OCI-LY7 (cell line): Measurements from ENCODE around the gene CCDC78. TPM values are rescaled to one million over a fixed set of nuclear protein-coding genes. Genes with fewer than 3 reads are reported as not detected.

Experiments
- BruUV-seq: library from RNA; stranded (reverse); fragments of 400-500 nt; replicated peaks from 2 replicates; lab custom pipeline; 2021; lab: Mats Ljungman, UMichigan
- CTCF ChIA-PET: fragments of 300-600 bp; sonication (Branson Sonifier 250); formaldehyde crosslinking; loops from one replicate; lab custom pipeline; 2022; ENCODE audit warnings: antibody characterized with exemption; ENCODE audit not compliant: unreplicated experiment; lab: Charles Lee
- POLR2A ChIA-PET: fragments of 300-600 bp; sonication (Branson Sonifier 250); formaldehyde crosslinking; loops from one replicate; lab custom pipeline; 2022; ENCODE audit warnings: antibody characterized with exemption; lab: Charles Lee
- DNase-seq: peaks from one replicate; pipeline ENCODE4 v3.0.0-alpha.2; 2015; ENCODE audit warnings: low spot score
- H2AFZ ChIP-seq: fragments of 200-600 bp; sonication (generic), shearing (Covaris generic); 2 replicates; pipeline ENCODE4 v1.6.1; 2014; ENCODE audit warnings: mild to moderate bottlenecking, antibody characterized with exemption, low read length, moderate library complexity
- H3K27ac ChIP-seq: fragments of 200-600 bp; sonication (generic); 2 replicates; pipeline ENCODE4 v1.5.1; 2014; ENCODE audit warnings: mixed run types, low read depth, mild to moderate bottlenecking, moderate library complexity, low read length, inconsistent platforms; ENCODE audit not compliant: poor library complexity, severe bottlenecking
- H3K36me3 ChIP-seq: fragments of 200-600 bp; sonication (generic); 2 replicates; pipeline ENCODE4 v1.6.1; 2014; ENCODE audit warnings: mild to moderate bottlenecking, antibody characterized with exemption, low read length, moderate library complexity, mixed read lengths; ENCODE audit not compliant: insufficient read depth
- H3K4me1 ChIP-seq: fragments of 200-600 bp; sonication (generic); 2 replicates; pipeline ENCODE4 v1.5.1; 2014; ENCODE audit warnings: mild to moderate bottlenecking, low read length; ENCODE audit not compliant: insufficient read depth, poor library complexity, severe bottlenecking
- H3K4me2 ChIP-seq: fragments of 200-600 bp; sonication (generic); 2 replicates; pipeline ENCODE4 v1.6.1; 2014; ENCODE audit warnings: mild to moderate bottlenecking, low read length
- H3K4me3 ChIP-seq: fragments of 200-600 bp; sonication (generic); 2 replicates; pipeline ENCODE4 v1.5.1; 2014; ENCODE audit warnings: mild to moderate bottlenecking, low read depth, low read length; ENCODE audit not compliant: poor library complexity, severe bottlenecking
- H3K79me2 ChIP-seq: fragments of 200-600 bp; sonication (generic); 2 replicates; pipeline ENCODE4 v1.6.1; 2016; ENCODE audit warnings: low read depth, mild to moderate bottlenecking, low read length, moderate library complexity, mixed read lengths; ENCODE audit not compliant: insufficient read depth
- H3K9me2 ChIP-seq: fragments of 200-600 bp; sonication (generic); 2 replicates; pipeline ENCODE4 v1.6.1; 2016; ENCODE audit warnings: mild to moderate bottlenecking, low read length, mixed read lengths; ENCODE audit not compliant: insufficient read depth
- H3K9me3 ChIP-seq: fragments of 200-600 bp; sonication (generic); 2 replicates; pipeline ENCODE4 v1.6.1; 2014; ENCODE audit warnings: mild to moderate bottlenecking, mixed run types, low read length, mixed read lengths
- H4K20me1 ChIP-seq: fragments of 200-600 bp; sonication (generic); 2 replicates; pipeline ENCODE4 v1.6.1; 2014; ENCODE audit warnings: mild to moderate bottlenecking, antibody characterized with exemption, low read length, moderate library complexity, mixed read lengths; ENCODE audit not compliant: insufficient read depth
- EZH2phosphoT487 ChIP-seq: fragments of 200-600 bp; sonication (generic); IDR thresholded peaks from 2 replicates; pipeline ENCODE4 v1.6.1; 2018; ENCODE audit warnings: low read depth, borderline replicate concordance, mild to moderate bottlenecking, mixed run types, antibody characterized with exemption, low read length, moderate library complexity, mixed read lengths
- intact Hi-C: fragments of 100-400 bp; cut with micrococcal nuclease; formaldehyde crosslinking; loops from one replicate; pipeline ENCODE4 v1.10.0; 2022; ENCODE audit not compliant: unreplicated experiment
- total RNA-seq, 2 experiments: library from RNA; depleted of rRNA in 1 of 2; stranded (reverse); fragments of >200 nt in 1 of 2; shearing (Covaris generic) in 1 of 2; gene quantifications; 2 replicates each; pipeline ENCODE4 v1.2.3, GENCODE V29; 2014 to 2022
- TF ChIP-seq, protein P1 (sequence below): fragments of 200-600 bp; sonication (generic); conservative IDR thresholded peaks from 2 replicates; pipeline ENCODE4 v1.5.1; 2014; ENCODE audit warnings: mild to moderate bottlenecking, antibody characterized with exemption, low read length, moderate library complexity, mixed read lengths

Gene CCDC78
- total RNA-seq, 2 experiments from 2014 or later, result 25.8 to 57.9 TPM

DNA sequence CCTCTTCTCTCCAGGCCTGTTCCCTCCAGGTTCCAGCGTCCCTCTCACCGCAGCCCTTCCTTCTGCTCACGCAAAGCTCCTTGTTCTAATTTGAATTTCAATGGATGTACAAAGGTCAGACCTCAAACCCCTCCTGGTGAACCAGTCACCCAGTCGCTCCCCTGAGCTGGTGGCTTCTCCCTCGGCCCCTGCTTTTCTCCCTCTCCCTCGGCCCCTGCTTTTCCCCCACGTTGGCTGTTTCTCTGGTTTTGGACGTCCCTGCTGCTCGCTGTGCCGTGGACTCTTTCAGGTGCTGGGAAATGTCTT lies 25.7 kb upstream of the CCDC78 start:
- H3K36me3 ChIP-seq, result no peaks in the 10 kb centered on the region
- no peaks in the 10 kb centered on the region for H3K9me3 ChIP-seq
- H3K79me2 ChIP-seq, result no peaks in the 10 kb centered on the region
- BruUV-seq, result no TSS peak
- CTCF ChIA-PET, result no interaction called here
- POLR2A ChIA-PET, result no interaction called here
- TF ChIP-seq EZH2phosphoT487, result no peak
- TF ChIP-seq, protein P1, sequence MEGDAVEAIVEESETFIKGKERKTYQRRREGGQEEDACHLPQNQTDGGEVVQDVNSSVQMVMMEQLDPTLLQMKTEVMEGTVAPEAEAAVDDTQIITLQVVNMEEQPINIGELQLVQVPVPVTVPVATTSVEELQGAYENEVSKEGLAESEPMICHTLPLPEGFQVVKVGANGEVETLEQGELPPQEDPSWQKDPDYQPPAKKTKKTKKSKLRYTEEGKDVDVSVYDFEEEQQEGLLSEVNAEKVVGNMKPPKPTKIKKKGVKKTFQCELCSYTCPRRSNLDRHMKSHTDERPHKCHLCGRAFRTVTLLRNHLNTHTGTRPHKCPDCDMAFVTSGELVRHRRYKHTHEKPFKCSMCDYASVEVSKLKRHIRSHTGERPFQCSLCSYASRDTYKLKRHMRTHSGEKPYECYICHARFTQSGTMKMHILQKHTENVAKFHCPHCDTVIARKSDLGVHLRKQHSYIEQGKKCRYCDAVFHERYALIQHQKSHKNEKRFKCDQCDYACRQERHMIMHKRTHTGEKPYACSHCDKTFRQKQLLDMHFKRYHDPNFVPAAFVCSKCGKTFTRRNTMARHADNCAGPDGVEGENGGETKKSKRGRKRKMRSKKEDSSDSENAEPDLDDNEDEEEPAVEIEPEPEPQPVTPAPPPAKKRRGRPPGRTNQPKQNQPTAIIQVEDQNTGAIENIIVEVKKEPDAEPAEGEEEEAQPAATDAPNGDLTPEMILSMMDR, result no peak
- H3K4me1 ChIP-seq, result no peaks in the 10 kb centered on the region
- H3K4me3 ChIP-seq, result no peak overlapping the region
- H3K9me2 ChIP-seq, result no peaks in the 10 kb centered on the region
- no peak overlapping the region for H2AFZ ChIP-seq
- intact Hi-C loops, result no loop called here
- H4K20me1 ChIP-seq, result no peaks in the 10 kb centered on the region
- H3K27ac ChIP-seq, result no peak overlapping the region
- DNase-seq, result no peak
- H3K4me2 ChIP-seq, result no peak overlapping the region

DNA sequence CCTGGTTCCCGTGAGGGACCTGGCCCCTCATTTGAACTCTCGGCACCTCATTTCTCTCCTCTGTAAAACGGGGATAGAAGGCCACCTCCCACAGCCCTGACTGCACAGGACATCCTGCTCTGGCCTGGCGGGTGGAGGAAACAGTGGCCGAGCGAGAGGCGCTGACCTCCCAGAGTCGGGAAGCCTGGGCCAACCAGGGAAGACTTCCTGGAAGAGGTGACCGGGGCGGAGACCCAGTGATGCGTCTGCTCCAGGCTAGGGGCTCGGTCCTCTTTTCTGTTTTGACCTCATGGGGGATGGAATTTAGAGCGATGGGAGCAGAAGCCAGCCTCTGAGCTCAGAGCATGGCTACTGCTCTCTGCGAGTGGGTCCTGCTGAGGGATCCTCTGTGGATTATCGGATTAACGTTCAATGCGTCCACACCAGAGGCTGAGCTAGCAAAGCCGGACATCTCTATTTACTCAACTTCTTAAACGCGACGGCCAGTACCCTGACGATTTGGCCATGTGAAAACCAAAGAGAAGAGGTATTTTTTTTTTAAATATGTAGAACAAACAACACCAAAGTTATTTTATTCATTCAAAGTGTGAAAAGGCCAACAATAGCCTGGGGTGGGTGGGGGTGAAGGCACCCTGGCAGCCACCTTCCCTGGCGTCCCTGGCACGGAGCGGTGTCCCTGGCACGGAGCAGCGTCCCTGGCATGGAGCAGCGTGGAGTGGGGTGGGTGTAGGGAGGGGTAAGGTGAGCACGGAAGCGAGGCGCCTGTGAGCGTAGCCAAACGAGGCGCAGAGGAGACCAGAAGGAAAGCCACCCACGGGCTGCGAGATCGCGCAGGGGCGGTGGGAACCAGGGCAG lies 25.1 kb upstream of the CCDC78 start:
- H3K4me2 ChIP-seq, result no peak overlapping the region
- no peaks in the 10 kb centered on the region for H3K4me1 ChIP-seq
- no peak overlapping the region for H2AFZ ChIP-seq
- ChIA-PET POLR2A (no interaction called here), CTCF (no interaction called here)
- no peaks in the 10 kb centered on the region for H3K9me2 ChIP-seq
- intact Hi-C loops, result no loop called here
- H4K20me1 ChIP-seq, result no peaks in the 10 kb centered on the region
- no peak for TF ChIP-seq EZH2phosphoT487
- TF ChIP-seq, protein P1, result no peak
- no peak overlapping the region for H3K27ac ChIP-seq
- H3K79me2 ChIP-seq, result no peaks in the 10 kb centered on the region
- no peak overlapping the region for H3K4me3 ChIP-seq
- no peaks in the 10 kb centered on the region for H3K9me3 ChIP-seq
- BruUV-seq, result no TSS peak
- DNase-seq, result no peak
- no peaks in the 10 kb centered on the region for H3K36me3 ChIP-seq

DNA sequence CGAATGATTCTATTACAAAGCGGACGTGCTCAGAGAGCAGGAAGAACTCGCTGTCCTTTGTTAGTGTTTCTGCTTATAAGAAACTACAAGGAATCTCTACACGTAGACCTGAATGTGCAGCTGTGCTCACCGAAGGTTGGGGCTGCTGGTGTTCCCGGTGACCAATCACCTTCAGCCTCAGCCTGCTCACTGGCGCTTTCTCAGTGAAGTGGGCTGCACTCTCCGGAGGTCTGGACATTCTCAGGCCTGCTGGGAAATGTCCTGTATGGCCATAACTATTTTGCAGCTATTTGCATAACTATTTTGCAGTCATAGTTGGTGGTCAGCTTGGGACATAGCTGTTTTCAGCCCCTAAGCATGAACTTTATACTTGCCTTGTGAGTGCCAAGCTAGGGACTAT lies 24.2 kb upstream of the CCDC78 start:
- intact Hi-C loops, result no loop called here
- DNase-seq, result no peak
- H3K36me3 ChIP-seq, result no peaks in the 10 kb centered on the region
- no peaks in the 10 kb centered on the region for H3K79me2 ChIP-seq
- H4K20me1 ChIP-seq, result no peaks in the 10 kb centered on the region
- no peak overlapping the region for H3K4me2 ChIP-seq
- H2AFZ ChIP-seq, result no peak overlapping the region
- CTCF ChIA-PET, result no interaction called here
- H3K4me1 ChIP-seq, result peaks cover 3% of the 10 kb centered on the region
- no peaks in the 10 kb centered on the region for H3K9me2 ChIP-seq
- no TSS peak for BruUV-seq
- H3K9me3 ChIP-seq, result no peaks in the 10 kb centered on the region
- TF ChIP-seq, protein P1, result no peak
- no peak for TF ChIP-seq EZH2phosphoT487
- H3K27ac ChIP-seq, result no peak overlapping the region
- POLR2A ChIA-PET, result no interaction called here
- H3K4me3 ChIP-seq, result no peak overlapping the region
